Lung (tissue), 12 donors: ENCODE measurements around the gene COL8A2. TPM values are rescaled to one million over a fixed set of nuclear protein-coding genes. Genes with fewer than 3 reads are reported as not detected.

ENCODE experiments used
- ATAC-seq: fragments of 200-7000 bp; cut with Tn5 transposase; one replicate; pipeline ENCODE4 v1.9.1; 2020; ENCODE audit warnings: moderate number of reproducible peaks; ENCODE audit not compliant: insufficient read depth, low FRiP score
- DNase-seq, 3 donors: peaks; one replicate each; pipeline ENCODE4 v3.0.0-alpha.2; 2013 to 2017
- H3K27ac ChIP-seq, 2 donors: one replicate each; pipeline ENCODE4 v1.5.1; 2013; ENCODE audit warnings: mild to moderate bottlenecking in 2 of 2, moderate library complexity in 2 of 2, control low read depth in 1 of 2, inconsistent platforms in 1 of 2, low read depth in 1 of 2, low read length in 1 of 2
- H3K27me3 ChIP-seq, 3 donors: one replicate each; pipeline ENCODE4 v1.5.1; 2013; ENCODE audit warnings: low read length in 2 of 3; ENCODE audit not compliant: control insufficient read depth in 3 of 3, insufficient read depth in 3 of 3
- H3K36me3 ChIP-seq, 4 donors: one replicate each; pipeline ENCODE4 v1.5.1; 2013; ENCODE audit warnings: low read length in 4 of 4, mild to moderate bottlenecking in 1 of 4, moderate library complexity in 1 of 4; ENCODE audit not compliant: control insufficient read depth in 4 of 4, insufficient read depth in 4 of 4
- H3K4me1 ChIP-seq, 5 donors: one replicate each; pipeline ENCODE4 v1.5.1; 2013; ENCODE audit warnings: low read length in 5 of 5, mild to moderate bottlenecking in 2 of 5, moderate library complexity in 1 of 5; ENCODE audit not compliant: control insufficient read depth in 5 of 5, insufficient read depth in 5 of 5
- H3K4me3 ChIP-seq: one replicate; pipeline ENCODE4 v1.5.1; 2013; ENCODE audit warnings: mild to moderate bottlenecking, control low read depth, moderate library complexity
- H3K9ac ChIP-seq, 2 donors: one replicate each; pipeline ENCODE4 v1.5.1; 2013; ENCODE audit warnings: low read length in 2 of 2, control low read depth in 1 of 2; ENCODE audit not compliant: insufficient read depth in 1 of 2
- H3K9me3 ChIP-seq, 4 donors: one replicate each; pipeline ENCODE4 v1.5.1; 2013; ENCODE audit warnings: low read length in 3 of 4, mild to moderate bottlenecking in 1 of 4, moderate library complexity in 1 of 4; ENCODE audit not compliant: control insufficient read depth in 4 of 4, insufficient read depth in 3 of 4
- WGBS, 2 donors: extraction: QIAGEN DNeasy Blood & Tissue Kit; methylation state at CpG; one replicate each; pipeline ENCODE4 v1.1.7; 2013; 5-methylcytosine and 5-hydroxymethylcytosine counted together
- polyA plus RNA-seq, 2 donors: library from polyadenylated mRNA; stranded (reverse); fragments of 200-250 nt; gene quantifications; one replicate each; pipeline ENCODE4 v1.2.1, GENCODE V29; 2013
- total RNA-seq, 2 donors: library from RNA; depleted of rRNA in 1 of 2; stranded (reverse); fragments of >200 nt in 1 of 2; gene quantifications; one replicate each; pipeline ENCODE4 v1.2.1, GENCODE V29; 2014 to 2021
- TF ChIP-seq, protein P1 (sequence below): IDR thresholded peaks from 2 replicates; pipeline ENCODE4 v1.5.1; 2012; ENCODE audit warnings: mild to moderate bottlenecking; ENCODE audit errors: control extremely low read depth, extremely low read depth
- donor health status: control.
- donor health status: control.
- donor health status: Bipolar disorder and iron deficiency.
- donor health status: healthy.
- donor health status: DM: yes; HTN: yes; CAD: no.

Gene COL8A2
- total and polyA plus RNA-seq, 4 donors: 2.0 to 6.0 (median 3.3) TPM

DNA sequence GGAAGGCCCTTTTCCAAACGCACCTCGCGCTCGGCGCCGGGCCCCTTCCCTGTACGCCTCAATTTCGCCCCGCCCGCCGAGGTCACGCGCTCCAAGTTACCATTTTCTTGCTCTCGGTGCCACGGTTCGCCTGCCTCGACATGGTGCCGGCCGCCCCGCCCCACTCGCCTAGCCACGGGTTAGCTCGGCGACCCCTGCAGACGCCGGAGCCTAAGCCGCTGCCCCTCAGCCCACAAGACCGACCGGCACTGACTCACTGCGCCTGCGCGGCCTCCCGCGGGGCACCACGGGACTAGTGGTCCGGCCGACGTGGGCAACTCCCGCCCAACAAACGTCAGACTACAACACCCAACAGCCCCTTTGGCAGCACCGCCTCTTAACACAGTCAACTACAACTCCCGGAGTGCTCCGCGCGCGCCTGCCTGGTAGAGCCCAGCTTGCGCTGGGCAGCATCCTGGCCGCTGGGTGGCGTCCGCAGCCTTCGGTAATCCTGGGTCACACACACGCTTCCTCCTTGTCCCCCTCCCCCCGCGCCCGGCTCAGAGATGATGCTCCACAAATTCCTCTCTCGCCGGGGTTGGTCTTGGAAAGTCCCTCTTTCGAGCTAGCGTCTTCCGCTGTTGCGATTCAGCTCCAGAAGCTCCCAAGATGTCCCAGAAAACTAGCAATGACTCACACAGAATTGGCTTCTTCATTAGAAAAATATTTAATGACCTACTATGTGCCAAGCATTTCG is 24.4 kb upstream of the COL8A2 start, which contains the start of gene TRAPPC3:
TRAPPC3 (minus strand) TSS at position 250 of the 736 bp plus-strand sequence; CDS start at position 142, 108 bp downstream.
- H3K36me3 ChIP-seq: peaks cover 0 to 2% (median 0%) of the 10 kb centered on the region in 4 donors
- H3K9ac ChIP-seq: peak within 1 kb of the TSS; percentile 72 to 88
- WGBS, 2 donors: 1% methylated on average over 59 to 62 of the region's 62 CpGs
- no peaks in the 10 kb centered on the region for H3K9me3 ChIP-seq
- ATAC-seq (peak; percentile 90), DNase-seq (peak; percentile 100)
- peak within 1 kb of the TSS; percentile 99 for H3K27ac ChIP-seq
- TF ChIP-seq, protein P1, sequence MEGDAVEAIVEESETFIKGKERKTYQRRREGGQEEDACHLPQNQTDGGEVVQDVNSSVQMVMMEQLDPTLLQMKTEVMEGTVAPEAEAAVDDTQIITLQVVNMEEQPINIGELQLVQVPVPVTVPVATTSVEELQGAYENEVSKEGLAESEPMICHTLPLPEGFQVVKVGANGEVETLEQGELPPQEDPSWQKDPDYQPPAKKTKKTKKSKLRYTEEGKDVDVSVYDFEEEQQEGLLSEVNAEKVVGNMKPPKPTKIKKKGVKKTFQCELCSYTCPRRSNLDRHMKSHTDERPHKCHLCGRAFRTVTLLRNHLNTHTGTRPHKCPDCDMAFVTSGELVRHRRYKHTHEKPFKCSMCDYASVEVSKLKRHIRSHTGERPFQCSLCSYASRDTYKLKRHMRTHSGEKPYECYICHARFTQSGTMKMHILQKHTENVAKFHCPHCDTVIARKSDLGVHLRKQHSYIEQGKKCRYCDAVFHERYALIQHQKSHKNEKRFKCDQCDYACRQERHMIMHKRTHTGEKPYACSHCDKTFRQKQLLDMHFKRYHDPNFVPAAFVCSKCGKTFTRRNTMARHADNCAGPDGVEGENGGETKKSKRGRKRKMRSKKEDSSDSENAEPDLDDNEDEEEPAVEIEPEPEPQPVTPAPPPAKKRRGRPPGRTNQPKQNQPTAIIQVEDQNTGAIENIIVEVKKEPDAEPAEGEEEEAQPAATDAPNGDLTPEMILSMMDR: peak; percentile 94
- H3K27me3 ChIP-seq: no peaks in the 10 kb centered on the region
- peak within 1 kb of the TSS; percentile 63 for H3K4me3 ChIP-seq
- peaks cover 7 to 26% (median 16%) of the 10 kb centered on the region in 5 donors for H3K4me1 ChIP-seq

DNA sequence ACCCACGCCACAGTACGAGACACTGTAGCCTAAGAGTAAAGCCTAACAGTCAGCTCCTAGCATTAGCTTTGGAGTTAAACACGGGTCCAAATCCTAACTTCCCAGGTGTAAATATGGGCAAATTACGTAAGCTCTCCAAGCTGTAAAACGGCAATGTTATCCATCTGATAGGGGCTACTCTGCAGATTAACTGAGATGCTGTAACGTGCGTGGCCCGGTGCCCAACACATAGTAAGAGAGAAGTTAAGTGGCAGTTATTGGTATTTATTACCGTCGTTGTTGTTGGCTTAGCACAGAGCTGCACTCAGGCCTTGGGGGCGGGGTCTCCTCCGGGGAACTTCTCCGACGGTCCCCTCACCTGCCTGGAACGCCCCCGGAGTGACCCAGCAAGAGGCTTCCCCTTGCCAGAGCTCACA is 23.8 kb upstream of the COL8A2 start:
- ATAC-seq: no peak
- H3K4me1 ChIP-seq: peaks cover 7 to 26% (median 16%) of the 10 kb centered on the region in 5 donors
- 1 to 3% methylated on average over 16 of the region's 16 CpGs for WGBS, 2 donors

DNA sequence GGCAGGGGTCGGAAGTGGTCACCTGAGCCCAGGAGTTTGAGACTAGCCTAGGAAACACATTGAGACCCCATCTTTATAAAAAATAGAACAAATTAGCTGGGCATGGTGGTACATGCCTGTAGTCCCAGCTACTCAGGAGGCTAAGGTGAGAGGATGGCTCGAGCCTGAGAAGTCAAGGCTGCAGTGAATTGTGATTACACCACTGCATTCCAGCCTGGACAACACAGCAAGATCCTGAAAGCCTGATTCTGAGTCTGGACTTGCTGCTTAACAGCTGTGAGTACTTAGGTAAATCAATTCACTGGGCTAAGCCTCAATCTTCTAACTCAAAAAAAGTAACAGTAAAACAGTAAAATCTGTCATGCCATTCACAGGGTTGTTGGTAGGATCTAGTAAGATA is 19.4 kb upstream of the COL8A2 start:
- no peak for ATAC-seq
- TF ChIP-seq, protein P1: no peak
- no peak for DNase-seq
- 89 to 94% methylated on average over 2 of the region's 2 CpGs for WGBS, 2 donors
- H3K9me3 ChIP-seq: no peaks in the 10 kb centered on the region
- peak overlapping the region in 1 of 2 donors; percentile 31 for H3K27ac ChIP-seq
- no peak overlapping the region for H3K9ac ChIP-seq
- no peak overlapping the region for H3K4me3 ChIP-seq
- peaks cover 0 to 2% (median under 1%) of the 10 kb centered on the region in 4 donors for H3K36me3 ChIP-seq
- H3K4me1 ChIP-seq: peaks cover 0 to 8% (median 5%) of the 10 kb centered on the region in 5 donors
- no peaks in the 10 kb centered on the region for H3K27me3 ChIP-seq

More for the DNA sequence above, 23.8 kb upstream of the COL8A2 start:
- peak overlapping the region; percentile 86 to 90 for H3K27ac ChIP-seq
- DNase-seq: no peak
- H3K9ac ChIP-seq: peak overlapping the region; percentile 72 to 88
- TF ChIP-seq, protein P1: no peak
- H3K36me3 ChIP-seq: peaks cover 0 to 2% (median 0%) of the 10 kb centered on the region in 4 donors
- H3K9me3 ChIP-seq: no peaks in the 10 kb centered on the region
- no peaks in the 10 kb centered on the region for H3K27me3 ChIP-seq
- peak overlapping the region; percentile 63 for H3K4me3 ChIP-seq
